ENCODE data around the gene UBIAD1. TPM values are rescaled to one million over a fixed set of nuclear protein-coding genes. Genes with fewer than 3 reads are reported as not detected.
A peak's percentile ranks its signal among the peaks of the same experiment; 100 is the strongest.

Gene UBIAD1
- total and polyA plus RNA-seq, 9 of the 15 experiments (the other 6 are each of a cell fraction or from before 2014, with no cell fraction given): 6.2 to 34.3 (median 22.3) TPM

GRCh38 chr1:11279630-11280029, 6.6 kb downstream of the UBIAD1 start (continued):
- TF ChIP-seq DDX20 (tag; IDR thresholded peaks at IDR 0.05; ENCODE audit: low read depth): no peak
- no peak for TF ChIP-seq UBTF (IDR thresholded peaks at IDR 0.05; ENCODE audit: borderline replicate concordance in 1 of 2, low read depth in 2 of 2, low read length in 2 of 2)
- no peak for TF ChIP-seq ZNF717 (CRISPR knock-in tag; IDR thresholded peaks at IDR 0.05)
- TF ChIP-seq VEZF1 (CRISPR knock-in tag; IDR thresholded peaks at IDR 0.05): peak; percentile 43; the same call in 1 of the 2 replicates
- TF ChIP-seq MCM5 (IDR thresholded peaks at IDR 0.05; ENCODE audit: low read depth): no peak
- TF ChIP-seq U2AF1 (optimal IDR thresholded peaks at IDR 0.05; ENCODE audit: low read depth, low read length): no peak
- no peak for TF ChIP-seq GTF2B (IDR thresholded peaks at IDR 0.05; ENCODE audit: extremely low read depth, insufficient read length)
- 0 out of 2 replicates have a peak, but pooled peaks have one; percentile 24 for TF ChIP-seq TAL1 (IDR thresholded peaks at IDR 0.05)
- TF ChIP-seq ZNF212 (CRISPR knock-in tag; IDR thresholded peaks at IDR 0.05): no peak
- peak; percentile 45; the same call in 1 of the 2 replicates for TF ChIP-seq POLR2A (conservative IDR thresholded peaks at IDR 0.05)
- TF ChIP-seq ZHX1 (conservative IDR thresholded peaks at IDR 0.05; ENCODE audit: low read length): no peak
- peak; percentile 73 for TF ChIP-seq DPF2 (IDR thresholded peaks at IDR 0.05)
- no peak for TF ChIP-seq SNRNP70 (optimal IDR thresholded peaks at IDR 0.05; ENCODE audit: low read depth, low read length)
- no peak for TF ChIP-seq ZSCAN32 (CRISPR knock-in tag; IDR thresholded peaks at IDR 0.05)
- no peak for TF ChIP-seq TBL1XR1 (IDR thresholded peaks at IDR 0.05; ENCODE audit: low read length in 2 of 2)
- TF ChIP-seq IFI16 (CRISPR knock-in tag; IDR thresholded peaks at IDR 0.05): no peak
- TF ChIP-seq CLOCK (CRISPR knock-in tag; IDR thresholded peaks at IDR 0.05; ENCODE audit: borderline replicate concordance): no peak
- peak; percentile 71; the same call in 1 of the 2 replicates for TF ChIP-seq JUN (IDR thresholded peaks at IDR 0.05; ENCODE audit: borderline replicate concordance, low read depth, low read length)
- no peak for TF ChIP-seq JUN (CRISPR knock-in tag; IDR thresholded peaks at IDR 0.05; ENCODE audit: borderline replicate concordance)
- no peak for TF ChIP-seq CBFB (CRISPR knock-in tag; IDR thresholded peaks at IDR 0.05)
- TF ChIP-seq RBM25 (IDR thresholded peaks at IDR 0.05; ENCODE audit: low read depth, low read length, severe bottlenecking): no peak
